HG03066 (cell line): ENCODE data around the gene MFN2.
"Not testable (repeated sequence)": the region's sequence is repeated elsewhere in the genome, so short reads cannot be mapped to it uniquely, and the experiment has no call there.

ENCODE experiments used
- ATAC-seq: cut with Tn5 transposase; IDR thresholded peaks from one replicate; pipeline ENCODE4 v1.9.1; 2021; ENCODE audit warnings: low read depth; ENCODE audit not compliant: unreplicated experiment

Gene MFN2

DNA sequence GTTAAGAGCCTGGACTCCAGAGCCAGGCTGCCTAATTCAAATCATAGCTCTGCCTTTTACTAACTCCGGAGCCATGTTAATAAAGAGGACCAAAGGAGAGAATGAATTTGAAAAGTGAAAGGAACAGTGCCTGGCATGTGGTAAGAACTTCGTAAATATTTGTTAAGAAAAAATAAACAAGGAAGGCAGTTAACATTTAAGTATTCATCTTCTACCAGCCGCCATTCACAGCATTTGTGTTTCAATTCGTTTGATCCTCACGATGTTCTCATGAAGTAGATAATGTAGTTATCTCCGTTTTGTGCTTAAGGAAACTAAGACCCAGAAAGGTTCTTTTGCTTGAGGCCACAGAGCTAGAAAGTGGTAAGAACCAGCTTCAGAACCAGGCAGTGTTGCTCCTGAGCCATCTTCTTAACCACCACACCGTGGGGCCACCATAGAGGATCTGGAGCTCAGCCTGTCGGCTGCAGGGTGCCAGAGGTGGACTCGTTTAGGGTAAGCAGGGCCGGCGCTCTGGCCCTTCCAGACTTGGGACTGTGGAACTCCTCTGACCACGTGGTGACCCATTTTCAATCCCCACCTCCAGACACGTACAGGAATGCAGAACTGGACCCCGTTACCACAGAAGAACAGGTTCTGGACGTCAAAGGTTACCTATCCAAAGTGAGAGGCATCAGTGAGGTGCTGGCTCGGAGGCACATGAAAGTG is 11.9 kb downstream of the MFN2 start:
- no peak for ATAC-seq

DNA sequence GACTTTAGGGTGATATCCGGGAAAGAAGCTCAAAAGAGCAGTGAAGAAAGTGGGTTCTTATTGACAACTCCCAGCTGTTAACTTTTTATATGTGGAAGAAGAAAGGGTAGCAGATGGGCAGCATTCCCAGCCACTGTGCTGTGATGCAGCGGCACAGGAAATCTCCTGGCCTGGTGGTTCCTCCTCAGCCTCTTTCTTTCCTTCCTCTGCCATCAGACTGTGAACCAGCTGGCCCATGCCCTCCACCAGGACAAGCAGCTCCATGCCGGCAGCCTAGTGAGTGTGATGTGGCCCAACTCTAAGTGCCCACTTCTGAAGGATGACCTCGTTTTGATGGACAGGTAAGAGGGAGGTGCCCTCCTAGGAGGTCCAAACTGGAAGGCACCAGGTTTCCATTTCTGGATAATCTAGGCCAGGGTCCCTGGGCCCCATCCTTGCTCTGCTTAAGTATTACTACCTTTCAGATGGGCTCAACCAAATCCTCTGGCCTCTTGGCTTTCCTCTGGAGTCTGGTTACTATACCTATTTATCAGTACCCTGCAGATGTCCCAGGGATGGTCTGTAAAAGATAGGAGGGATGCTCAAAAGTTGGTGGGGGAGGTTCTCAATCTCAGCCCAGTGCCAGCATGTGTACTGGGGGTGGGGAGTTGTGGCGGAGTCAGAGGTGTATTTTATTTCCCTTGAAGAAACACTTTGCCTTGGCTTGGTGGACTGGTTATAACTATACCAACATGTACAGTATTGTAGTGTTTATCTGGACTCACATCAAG is 17.0 kb downstream of the MFN2 start:
- no peak for ATAC-seq

DNA sequence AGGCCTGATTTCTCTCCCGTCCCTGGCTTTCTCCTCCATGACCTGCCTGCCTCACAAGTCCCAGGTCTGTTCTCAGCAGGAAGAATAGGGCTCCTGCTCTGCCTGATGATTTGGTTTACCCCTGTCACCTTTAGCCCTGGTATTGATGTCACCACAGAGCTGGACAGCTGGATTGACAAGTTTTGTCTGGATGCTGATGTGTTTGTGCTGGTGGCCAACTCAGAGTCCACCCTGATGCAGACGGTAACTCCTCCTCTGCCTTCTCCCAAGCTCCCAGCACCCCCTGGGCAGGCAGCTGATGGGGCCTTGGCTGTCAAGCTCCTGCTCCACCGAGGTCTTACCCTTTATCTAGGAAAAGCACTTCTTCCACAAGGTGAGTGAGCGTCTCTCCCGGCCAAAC is 18.4 kb downstream of the MFN2 start:
- no peak for ATAC-seq

- ATAC-seq, result no peak
These were observed 19.0 kb downstream of the MFN2 start for GRCh38 chr1:11999236-11999635.

- ATAC-seq, result no peak
These were observed 21.1 kb downstream of the MFN2 start for GRCh38 chr1:12001249-12001917.

DNA sequence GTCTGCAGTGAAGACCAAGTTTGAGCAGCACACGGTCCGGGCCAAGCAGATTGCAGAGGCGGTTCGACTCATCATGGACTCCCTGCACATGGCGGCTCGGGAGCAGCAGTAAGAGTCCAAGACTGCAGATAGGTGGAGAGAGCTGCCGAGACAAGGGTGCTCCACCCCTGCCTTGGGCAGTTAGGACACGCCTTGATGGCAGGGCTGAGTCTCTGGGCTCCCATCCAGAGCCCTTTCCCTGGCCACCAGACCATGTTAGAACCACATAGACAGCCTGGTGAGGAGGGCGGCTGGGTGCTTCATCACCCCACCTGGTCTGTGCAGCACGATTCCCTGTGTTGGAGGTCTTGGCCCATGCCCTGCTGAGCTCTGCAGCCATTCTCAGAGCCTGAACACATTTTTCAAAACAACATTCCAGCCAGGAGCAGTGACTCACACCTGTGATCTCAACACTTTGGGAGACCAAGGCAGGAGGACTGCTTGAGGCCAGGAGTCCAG is 21.8 kb downstream of the MFN2 start:
- no peak for ATAC-seq

DNA sequence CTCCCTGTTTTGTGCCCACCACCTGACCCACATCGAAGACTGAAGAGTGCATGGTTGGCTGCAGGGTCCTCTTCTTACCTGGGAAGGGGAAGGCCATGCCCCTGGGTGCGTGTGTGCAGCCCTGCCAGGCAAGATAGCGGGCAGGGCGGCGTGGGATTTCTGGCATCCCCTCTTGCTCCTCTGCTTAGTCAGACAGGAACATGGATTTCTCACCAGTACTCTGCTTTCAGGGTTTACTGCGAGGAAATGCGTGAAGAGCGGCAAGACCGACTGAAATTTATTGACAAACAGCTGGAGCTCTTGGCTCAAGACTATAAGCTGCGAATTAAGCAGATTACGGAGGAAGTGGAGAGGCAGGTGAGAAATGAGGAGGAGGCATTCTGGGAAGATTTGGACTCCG is 23.5 kb downstream of the MFN2 start:
- ATAC-seq, result no peak

- ATAC-seq, result no peak
These were observed 25.4 kb downstream of the MFN2 start for GRCh38 chr1:12005488-12006166.

DNA sequence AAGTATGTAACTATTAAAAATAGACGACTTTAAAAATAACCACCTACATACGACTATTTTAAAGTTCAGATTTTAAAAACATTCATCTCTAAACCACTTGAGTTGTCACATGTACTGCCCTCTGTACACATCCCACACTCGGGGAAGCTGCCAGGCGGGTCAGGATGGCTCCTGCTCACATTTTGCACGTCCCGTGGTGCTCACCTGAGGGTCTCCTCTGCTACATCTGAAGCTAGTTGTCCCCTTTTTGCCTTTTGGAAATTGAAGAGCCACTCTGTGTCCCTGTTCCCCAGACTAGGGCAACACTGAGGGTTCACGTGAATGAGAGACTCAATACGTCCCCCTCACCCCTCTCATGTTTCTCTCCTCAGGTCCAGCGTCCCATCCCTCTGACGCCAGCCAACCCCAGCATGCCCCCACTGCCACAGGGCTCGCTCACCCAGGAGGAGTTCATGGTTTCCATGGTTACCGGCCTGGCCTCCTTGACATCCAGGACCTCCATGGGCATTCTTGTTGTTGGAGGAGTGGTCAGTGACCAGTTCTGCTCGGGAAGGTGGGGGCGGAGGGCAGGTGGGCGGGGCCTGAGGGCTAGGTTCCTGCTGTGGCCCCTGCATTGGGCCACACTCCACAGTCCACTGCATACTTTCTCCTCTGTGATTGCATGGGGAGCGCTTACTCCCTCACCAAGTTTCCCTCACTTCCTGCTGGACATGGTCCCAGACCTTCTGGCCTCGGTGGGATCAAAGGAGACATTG is 26.1 kb downstream of the MFN2 start:
- no peak for ATAC-seq

- no peak for ATAC-seq
These were observed 27.0 kb downstream of the MFN2 start for GRCh38 chr1:12007204-12007603.

DNA sequence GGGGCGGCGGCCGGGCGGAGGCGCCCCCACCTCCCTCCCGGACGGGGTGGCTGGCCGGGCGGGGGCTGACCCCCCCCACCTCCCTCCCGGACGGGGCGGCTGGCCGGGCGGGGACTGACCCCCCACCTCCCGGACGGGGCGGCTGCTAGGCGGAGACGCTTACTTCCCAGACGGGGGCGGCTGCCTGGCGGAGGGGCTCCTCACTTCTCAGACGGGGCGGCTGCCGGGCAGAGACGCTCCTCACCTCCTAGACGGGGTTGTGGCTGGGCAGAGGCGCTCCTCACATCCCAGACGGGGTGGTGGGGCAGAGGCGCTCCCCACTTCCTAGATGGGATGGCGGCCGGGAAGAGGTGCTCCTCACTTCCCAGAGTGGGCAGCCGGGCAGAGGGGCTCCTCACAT is 28.1 kb downstream of the MFN2 start:
- not testable (repeated sequence) for ATAC-seq

GRCh38 chr1:12009318-12009947 is 29.2 kb downstream of the MFN2 start:
- no peak for ATAC-seq

DNA sequence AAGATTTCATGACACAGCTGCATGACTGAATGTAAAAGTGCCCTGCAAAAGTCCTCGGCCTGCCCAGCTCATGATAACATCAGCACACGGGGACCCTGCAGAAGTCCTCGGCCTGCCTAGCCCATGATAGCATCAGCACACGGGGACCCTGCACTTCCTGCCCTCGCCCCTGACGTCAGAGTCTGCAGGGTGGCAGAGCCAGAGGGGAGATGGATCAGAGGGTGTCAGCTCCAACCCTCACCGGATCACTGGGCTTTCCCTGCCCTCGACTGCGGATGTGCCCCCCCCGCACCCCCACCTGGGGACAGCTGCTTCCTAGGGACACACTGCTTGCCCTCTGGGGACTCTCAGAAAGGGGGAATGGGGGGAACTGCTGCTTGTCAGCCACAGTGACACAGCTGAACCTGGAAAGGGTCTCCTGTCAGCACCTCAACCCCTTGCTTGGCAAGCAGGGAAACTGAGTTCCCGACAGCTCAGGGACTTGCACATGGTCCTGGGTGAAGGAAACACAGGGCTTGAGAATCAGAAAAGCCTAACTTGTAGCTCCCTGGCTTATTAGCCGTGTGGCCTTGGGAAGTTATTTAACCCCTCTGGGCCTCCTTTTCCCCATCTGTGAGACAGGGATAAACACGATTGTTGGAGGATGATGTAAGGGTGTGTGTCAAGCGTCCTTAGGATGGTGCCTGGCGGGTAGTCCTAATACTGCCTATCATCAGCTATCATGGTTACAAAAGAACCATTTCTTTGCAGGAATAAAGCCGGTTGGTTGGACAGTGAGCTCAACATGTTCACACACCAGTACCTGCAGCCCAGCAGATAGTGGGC is 30.7 kb downstream of the MFN2 start:
- no peak for ATAC-seq

- no peak for ATAC-seq
These were observed 31.8 kb downstream of the MFN2 start for GRCh38 chr1:12011998-12012397.

GRCh38 chr1:12012560-12013316 is 32.5 kb downstream of the MFN2 start:
- no peak for ATAC-seq

GRCh38 chr1:12014141-12014991 is 34.1 kb downstream of the MFN2 start:
- no peak for ATAC-seq

DNA sequence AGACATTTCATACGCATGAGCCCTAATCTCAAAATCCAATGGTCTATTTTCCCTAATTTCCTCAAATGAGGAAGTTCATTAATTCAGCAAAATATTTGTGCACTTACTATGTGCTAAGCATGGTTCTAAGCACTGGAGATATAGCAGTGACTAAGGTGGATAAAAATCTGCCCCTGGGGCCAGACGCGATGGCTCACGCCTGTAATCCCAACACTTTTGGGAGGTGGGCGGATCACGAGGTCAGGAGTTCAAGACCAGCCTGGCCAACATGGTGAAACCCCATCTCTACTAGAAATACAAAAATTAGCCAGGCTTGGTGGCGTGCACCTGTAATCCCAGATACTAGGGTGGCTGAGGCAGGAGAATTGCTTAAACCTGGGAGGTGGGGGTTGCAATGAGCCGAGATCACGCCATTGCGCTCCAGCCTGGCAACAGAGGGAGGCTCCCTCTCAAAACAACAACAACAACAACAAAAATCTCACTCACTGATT is 34.8 kb downstream of the MFN2 start:
- ATAC-seq, result no peak
